Pons (tissue), 1 donor: ENCODE results near the gene MRPL16.
"Not testable (repeated sequence)": the region's sequence is repeated elsewhere in the genome, so short reads cannot be mapped to it uniquely, and the experiment has no call there.

Experiments used
- DNase-seq: peaks from one replicate; pipeline ENCODE4 v3.0.0-alpha.2; 2016; ENCODE audit warnings: low spot score

Gene MRPL16

DNA sequence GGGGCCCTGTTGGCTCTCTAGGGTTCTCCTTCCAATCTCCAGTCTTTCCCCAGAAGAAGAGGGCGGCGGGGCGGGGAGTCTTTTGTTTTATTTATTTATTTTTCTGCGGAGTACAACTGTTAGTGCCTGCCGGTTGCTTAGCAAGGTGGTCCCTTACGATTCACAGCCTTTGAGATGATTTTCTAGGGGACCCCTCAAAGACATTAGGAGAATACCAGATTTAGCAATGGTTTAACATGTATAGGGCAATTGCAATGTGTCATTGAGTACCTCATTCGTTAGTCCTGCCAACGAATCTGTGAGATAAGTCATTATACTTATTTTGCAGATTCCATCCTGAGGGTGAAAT, 307 bp upstream of the MRPL16 start:
- DNase-seq: peak; percentile 26

DNA sequence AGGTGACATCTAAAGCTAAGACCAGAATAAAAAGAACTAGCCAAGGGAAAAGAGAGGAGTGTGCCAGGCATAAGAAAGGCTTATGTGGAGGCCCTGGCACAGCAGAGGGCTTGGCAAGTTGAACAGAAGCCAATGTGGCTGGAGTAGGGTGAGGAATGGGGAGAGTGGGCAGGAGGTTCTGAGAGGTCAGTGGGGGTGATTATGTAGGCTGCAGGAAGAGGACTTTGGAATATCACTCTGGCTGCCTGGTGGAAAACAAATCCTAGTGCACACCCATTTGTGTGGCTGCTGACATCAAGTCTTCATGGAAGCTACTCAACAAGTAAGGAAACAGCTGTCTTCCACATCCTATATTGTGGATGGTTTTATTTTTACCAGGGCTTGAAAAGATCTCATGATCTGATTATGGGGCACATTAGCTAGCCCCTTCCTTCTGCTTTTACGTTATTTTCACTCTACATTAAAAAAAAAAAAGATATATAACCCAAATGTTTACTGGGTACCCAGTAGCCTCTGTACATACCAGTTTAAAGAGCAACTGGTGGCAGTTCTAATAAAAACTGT, 3.4 kb downstream of the MRPL16 start:
- DNase-seq: no peak

DNA sequence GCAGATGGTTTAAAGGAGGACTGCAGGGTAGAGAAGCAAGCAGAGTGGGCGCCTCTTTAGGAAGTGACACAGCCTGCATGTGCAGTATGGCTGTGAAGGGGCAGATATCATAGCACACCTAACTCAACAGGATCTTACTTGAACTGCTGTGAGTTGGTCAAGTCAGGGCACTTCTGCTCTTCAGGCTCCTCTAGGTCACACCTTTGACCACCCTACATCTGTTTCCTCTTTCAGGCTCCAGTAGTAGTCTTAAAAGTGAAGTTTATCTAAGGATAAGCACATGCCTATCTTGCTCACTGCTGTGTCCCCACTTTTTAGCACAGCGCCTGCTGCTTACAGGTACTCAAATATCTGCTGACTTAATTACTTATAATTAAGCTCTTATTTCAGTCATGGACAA, 6.5 kb downstream of the MRPL16 start:
- DNase-seq: no peak

DNA sequence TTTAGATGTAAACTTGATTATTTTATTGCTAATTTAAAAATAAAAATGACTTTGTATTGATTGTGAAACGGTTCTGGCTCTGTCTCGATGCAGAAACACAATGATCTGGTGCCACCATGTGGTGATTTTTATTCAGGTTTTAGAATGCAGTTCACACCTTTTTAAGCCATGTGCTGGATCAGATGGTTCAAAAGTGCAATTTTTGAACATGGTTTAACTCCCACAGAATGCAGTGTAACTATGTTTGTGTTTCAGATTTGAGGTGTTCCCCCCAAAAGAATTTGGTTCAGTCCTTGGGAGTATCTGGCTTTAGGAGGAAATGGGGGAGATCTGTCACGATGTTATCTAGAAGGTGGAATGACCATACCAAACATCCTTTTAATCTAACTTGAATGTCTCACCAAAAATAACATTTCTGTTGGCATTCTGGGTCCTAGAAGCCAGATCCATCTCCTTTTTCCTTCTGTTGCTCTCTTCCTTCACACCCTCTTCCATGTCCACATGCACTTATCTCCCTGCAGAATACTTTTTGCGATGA, 7.9 kb downstream of the MRPL16 start:
- peak; percentile 88 for DNase-seq

DNA sequence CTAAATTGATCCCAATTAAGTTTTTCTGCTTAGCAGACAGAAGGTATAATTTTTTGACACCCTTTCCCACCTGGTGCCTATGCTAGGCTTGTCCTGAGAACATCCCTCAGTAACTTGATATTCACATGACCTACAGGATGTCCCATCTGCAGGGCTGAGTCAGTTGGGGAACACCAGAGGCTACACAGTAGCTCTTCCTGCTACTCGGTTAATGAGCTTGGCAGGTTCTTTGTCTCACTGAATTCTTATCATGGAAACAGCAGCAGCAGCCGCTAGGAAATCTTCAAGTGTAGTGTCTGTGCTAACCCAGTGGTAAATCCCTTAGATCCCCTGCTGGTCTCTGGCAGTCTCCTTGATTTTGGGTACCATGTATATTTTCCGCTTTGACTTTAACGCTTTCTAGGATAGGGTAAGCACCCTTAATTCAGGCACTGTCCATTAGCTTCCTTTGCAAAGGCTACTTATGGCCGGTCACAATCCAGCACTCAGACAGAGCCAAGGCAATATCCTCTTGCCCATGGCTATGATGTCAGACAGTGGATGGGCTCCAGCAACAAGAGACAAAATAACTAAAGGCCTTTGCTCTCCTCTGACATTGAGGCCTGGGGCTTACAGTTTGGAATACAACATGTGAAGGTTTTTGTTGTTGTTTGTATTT, 8.5 kb downstream of the MRPL16 start:
- peak; percentile 83 for DNase-seq

DNA sequence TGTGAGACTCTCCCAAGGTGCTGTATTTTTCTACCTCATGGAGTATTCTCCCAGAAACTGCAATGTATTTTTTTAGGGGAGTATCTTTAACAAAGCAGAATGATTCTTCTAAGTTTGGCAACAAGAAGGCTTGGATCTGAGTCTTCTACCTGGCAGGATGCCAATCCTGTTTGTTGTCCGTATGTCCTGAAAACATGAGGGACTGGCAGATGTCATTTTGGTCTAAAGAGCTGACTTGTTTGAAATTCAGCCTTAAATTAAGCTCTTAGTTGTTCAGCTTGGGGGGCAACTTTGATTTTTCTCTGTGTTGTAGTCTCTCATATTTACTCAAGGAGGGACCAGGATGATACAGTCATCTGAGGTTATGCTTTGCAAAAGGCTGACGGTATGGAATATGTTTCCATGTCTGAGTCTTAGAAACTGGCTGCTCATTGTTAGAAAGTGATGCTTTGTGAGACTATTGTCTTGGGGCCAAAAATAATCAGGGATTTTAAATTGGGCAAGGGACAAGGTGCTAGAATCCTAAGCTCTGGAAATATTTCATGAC, 9.3 kb downstream of the MRPL16 start:
- no peak for DNase-seq

DNA sequence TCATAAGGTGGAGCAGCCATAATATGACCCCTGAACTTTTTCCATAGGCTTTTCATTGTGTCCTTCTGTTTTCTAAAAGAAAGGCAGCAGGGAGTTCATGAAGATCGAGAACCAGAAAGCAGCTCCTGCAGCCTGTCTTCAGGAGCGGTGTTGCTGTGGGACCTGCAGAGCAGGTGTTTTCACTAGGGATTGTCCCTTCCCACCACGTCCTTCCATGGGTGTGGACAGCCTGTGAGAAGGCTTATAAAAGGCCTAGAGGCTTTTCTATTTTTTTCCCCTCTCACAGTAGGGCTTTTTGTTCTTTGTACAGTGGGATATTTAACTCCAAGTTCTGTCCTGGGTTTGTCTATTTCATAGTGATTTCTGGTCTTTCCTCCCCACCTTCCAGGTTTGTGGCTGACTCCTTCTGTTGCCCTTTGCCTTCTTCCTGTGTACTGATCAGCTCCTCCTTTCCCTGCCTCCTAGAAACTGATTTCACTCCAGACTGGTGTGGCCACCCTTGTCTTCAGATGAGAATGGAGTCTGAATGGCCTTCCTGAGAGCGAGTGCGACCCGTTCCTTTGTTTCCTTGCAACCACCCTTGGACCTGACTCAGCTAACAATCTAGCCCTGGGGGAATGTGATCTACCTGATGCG, 10.1 kb downstream of the MRPL16 start:
- DNase-seq: no peak

DNA sequence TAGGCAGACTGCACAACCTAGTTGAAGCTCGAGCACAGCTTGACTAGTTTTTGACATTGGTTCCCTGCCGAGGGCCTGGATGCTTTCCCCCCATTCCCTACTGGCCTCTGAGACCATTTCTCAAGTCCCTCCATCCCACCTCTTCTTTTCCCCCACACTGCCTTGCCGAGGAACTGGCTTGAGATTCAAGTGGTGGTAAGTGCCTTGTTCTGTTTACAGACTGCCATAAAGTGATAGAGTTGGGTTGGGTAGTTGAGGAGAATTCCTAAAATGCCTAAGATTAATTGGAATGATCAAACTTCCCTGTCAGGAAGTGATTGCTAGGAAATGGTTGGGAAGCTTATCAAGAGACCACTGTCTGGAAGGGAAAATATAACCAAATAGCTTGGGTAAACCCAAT, 16.2 kb downstream of the MRPL16 start:
- no peak for DNase-seq

DNA sequence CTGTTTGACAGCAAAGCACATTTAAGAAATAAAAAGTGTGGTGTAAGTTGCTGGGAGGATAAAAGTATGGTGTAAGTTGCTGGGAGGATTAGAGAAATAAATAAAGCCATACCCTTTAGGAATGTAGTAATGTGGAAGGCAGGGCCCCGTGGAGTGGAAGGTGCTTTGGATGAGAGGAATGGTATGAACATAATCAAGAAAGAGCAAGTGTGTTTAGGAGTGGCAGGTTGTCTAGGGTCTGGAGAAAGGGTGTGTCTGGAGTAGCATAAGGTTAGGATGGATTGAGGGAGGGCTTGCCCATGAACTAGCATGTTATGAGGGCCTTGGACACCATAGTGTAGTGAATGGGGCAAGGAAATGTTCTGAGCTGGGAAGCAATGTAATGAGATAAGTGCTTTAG, 18.1 kb downstream of the MRPL16 start:
- no peak for DNase-seq

DNA sequence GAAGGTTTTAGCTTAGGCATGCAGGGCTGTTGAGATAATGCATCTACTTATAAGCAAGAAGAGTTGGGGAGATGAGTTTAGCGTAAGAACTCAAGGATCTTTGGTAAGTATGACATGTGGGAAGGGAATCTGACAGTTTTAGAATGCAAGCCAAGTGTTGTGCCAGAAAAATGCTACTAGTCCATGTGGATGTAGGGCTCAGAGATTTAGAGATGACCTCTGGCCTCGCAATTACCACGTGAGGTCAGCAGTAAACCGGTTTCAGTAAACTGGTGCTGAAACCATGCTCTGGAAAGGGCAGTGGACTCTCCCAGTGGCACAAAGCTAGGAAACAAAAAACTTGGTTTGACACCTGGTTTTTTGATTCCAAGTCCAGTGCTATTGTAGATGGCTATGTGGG, 18.9 kb downstream of the MRPL16 start:
- DNase-seq: no peak

DNA sequence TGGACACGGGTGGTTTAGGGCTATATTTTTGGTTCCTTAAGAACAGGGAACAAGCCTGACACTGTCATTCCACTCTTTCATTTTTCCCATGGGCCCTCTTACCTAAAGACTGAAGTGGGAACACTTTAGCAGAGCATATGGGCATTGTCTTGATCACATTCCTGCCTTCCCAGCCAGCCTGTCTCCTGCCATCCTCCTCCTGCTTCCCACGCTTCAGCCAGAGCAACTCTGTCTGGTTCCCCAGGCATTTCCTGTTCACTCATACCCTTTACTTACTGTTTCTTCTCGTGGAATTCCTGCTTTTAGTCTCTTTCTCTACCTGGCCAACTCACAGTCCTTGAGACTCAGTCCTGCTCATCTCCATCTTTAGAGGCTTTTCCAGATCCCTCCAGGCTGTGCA, 22.8 kb downstream of the MRPL16 start:
- DNase-seq: no peak

DNA sequence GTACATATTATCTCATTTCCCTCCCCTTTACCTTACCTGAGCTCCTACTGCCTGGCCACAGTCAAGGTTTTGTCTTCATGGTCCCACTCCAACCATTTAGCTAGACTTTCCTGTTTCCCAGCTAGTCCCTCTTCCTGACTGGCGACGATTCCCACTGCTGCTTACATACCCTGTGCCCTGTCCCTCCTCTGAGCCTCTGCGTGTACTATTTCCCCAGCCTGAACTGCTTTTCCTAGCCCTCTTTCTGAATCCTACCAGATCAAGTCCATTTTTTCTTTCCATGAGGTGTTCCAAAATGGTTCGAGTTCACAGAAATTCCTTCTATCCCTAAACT, 23.4 kb downstream of the MRPL16 start:
- DNase-seq: no peak

DNA sequence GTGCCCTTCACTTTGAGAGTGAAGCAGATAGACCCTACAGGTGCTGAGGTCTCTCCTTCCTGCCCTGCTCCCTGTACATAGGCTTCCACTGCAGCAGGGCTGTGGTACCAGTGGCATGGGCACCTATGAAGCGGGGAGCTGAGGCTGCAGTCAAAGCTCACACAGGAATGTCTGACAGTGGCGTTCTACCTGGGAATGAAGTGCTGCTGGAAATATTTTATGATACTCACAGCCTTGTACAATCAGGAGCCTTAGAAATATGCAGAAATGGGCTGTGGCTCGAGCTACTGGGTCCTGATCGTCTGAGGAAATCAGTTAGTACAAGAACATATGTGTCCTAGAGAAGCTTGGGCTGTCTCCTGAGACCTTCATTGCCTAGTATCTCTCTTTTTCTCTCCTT, 24.8 kb downstream of the MRPL16 start:
- DNase-seq: no peak

DNA sequence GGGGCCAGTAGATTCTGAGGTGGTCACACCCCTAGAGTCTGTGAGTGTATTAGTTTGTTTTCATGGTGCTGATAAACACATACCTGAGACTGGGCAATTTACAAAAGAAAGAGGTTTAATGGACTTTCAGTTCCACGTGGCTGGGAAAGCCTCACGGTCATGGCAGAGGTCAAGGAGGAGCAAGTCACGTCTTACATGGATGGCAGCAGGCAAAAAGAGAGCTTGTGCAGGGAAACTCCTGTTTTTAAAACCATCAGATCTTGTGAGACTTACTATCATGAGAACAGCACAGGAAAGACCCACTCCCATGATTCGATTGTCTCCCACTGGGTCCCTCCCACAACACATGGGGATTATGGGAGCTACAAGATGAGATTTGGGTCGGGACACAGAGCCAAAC, 26.1 kb downstream of the MRPL16 start:
- DNase-seq: not testable (repeated sequence)

DNA sequence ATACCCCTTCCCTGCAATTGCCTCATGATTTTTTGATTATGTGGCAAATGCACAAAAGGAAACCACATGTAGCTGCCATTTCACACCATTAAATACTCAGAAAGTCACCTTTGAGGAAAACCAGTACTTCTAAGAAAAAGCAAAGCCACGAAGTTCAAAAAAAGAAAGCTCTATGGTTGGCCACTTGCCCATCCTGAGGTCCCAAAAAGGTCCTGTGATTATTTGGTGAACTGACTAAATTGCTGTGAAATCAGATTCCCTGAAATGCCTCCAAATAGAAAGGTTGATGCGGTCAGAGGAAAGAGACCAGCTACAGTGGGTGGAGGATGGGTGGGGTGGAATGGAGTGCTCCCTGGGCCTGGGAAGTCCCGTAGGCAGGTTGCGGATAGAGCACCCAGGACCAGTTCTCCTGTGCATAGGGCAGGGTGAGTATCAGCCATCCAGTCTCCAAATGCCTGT, 26.9 kb downstream of the MRPL16 start:
- no peak for DNase-seq

DNA sequence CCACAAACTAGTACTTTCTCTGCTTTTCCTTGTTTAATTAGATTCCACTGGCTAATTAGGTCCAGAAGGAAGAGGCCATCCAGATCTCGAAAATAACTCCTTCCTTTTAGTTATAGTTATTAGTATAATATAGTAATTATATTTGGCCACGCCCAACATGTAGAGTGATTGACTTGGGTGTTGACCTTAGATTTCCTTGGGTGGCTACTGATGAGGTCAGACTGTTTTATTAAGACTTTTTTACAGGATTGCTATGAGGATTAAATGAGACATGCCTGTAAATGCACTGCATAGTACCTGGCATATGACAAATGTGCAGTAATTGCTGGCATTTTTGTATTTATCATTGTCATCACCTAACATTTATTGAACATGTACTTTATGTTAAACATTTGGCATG, 28.5 kb downstream of the MRPL16 start:
- DNase-seq: no peak

DNA sequence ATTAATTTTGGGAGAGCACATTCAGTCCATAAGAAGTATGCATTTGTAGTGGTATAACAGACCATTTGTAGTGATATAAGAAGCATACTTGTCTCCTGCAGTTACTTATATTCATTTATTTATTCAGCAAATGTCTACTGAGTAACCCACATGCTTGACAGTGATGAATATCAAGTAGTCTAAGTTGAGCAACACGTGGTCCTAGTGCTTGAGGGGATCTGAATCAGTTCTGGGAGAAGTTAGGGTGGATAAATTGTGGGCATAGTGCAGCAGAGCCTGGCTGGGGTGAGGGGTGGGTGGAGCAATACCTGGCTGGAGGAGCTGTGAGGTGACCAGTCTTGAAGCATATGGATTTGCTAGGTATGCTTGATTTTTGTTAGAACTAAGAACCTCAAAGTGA, 31.1 kb downstream of the MRPL16 start:
- no peak for DNase-seq

DNA sequence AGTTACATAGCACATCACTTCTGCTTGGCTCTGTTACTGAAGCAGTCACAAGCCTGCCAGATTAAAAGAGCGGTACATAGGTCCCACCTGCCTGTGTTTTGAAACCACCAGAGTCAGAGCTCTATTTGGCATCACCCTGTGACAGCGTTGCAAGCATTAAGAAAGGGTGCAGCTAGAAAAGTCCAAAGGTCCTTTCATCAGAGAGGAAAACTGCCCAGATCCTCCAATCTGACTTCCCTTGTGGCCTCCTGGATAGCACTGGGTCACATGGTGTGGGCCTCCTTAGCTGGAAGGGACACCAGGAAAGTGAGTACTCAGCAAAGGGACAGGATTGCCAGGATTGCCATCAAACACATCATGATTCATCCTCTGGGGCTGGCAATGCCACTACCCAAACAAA, 32.5 kb downstream of the MRPL16 start:
- DNase-seq: peak; percentile 37

DNA sequence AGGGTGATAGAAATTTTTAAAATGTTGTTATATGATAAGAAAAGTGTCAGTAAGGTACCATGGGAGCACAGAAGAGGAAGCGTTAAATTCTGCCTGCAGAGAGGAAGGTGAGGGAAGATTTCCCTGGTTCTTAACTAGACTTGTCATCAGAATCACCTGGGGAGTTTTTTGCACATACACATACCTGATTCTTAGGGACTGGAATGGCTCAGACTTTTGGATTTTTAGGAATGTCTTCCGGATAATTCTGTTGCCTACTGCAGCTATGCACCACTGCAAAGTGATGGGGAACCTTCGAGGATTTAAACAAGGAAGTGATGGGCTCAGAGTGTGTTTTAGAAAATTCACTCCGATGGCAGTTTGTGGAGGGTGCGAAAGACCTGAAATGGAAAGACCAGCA, 33.5 kb downstream of the MRPL16 start:
- DNase-seq: no peak

DNA sequence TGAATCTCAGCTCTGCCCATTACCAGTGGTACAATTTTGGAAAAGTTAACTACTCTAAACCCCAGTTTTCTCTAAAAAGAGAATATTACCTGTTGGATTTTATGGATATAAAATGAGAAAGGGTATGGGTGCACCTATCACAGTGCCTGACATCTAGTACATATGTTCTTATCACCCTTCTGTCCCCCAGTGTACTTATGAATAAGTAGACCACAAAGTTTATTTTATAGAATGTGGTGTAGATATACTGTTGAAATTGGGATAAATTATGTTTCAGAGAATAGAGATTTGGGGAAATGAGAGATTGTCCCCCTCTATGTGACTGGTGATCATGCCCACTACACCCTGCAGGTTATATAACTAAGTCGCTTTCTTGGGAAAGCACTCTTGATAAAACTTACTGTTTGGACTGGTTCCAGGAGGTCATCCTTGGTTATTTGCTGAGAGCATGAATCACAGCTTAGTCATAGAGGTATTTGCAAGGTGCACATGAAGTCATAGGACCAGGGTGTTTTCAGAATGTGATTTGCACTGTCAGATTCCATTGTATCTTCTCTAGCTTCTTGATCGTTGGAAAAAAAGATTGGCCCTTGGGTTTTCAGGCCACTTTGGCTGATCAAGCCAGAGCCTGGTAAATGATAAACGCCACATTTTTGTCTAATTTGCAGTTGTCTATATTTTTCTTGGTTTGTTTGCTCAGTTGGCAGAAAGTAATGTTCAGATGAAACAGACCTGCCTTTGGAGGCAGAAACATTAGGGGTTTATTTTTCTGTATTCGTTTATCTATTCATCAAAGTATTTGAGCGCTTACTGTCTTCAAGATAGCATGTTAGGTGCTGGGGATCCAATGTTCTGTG, 34.1 kb downstream of the MRPL16 start:
- DNase-seq: no peak

DNA sequence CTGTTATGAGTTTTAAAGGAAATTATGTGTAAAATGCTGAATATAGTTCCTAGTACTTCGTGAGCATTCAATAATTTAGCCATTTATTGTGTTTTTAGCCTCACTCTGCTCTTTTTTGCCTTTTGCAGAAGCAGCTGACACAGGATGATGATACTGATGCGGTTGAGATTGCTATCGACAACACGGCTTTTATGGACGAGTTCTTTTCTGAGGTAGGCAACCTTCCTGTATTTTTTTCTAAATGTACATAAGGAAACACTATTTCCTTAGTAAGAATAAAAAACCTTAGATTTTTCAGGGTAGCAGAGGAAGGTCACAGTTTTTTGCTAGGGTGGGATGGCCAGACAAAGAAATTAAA, 37.5 kb downstream of the MRPL16 start:
- no peak for DNase-seq

DNA sequence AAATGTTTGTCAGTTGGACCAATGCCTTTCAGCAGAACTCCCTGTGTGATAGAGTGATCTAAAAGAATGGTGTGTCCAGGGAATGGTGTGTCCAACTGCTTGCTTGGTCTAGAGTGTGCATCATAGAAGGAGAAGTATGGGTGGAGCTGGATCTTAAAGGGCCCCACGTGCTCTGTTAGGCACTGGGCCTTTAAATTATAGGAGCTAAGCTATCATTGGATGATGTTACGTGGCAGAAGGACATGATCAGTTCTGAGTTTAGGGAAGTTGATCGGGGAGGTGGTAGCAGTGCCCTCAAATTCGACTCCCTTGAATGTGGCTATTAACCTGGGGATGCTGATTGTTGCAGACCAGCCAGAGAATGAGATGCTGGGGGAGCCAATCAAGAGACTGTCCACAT, 39.0 kb downstream of the MRPL16 start:
- no peak for DNase-seq

DNA sequence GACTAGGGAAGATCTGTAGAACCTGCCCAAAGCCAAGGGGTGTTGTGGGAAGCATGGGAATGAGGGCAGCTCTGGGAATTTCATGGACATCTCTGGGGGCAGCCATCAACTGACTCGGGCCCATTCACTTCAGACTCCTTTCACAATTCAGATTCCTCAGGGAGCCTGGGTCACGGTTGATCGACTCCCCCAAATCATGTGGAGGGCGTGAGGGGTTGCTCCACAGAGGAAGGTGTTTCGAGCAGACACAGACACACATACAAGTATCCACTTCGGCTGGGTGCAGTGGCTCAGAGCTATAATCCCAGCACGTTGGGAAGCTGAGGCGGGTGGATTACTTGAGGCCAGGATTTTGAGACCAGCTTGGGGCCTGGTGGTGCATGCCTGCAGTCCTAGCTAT, 39.7 kb downstream of the MRPL16 start:
- DNase-seq: no peak
